H1 (cell line): ENCODE measurements around the gene WDR64. TPM values are rescaled to one million over a fixed set of nuclear protein-coding genes. Genes with fewer than 3 reads are reported as not detected.
A peak's percentile ranks its signal among the peaks of the same experiment; 100 is the strongest.

Experiments
- CTCF ChIA-PET: fragments of 300-600 bp; sonication (Branson Sonifier 250); formaldehyde crosslinking; loops from one replicate; lab custom pipeline; 2021; ENCODE audit not compliant: partially characterized antibody; lab: Charles Lee
- POLR2A ChIA-PET: fragments of 300-600 bp; sonication (Branson Sonifier 250); formaldehyde crosslinking; loops from one replicate; lab custom pipeline; 2021; ENCODE audit warnings: inconsistent platforms; ENCODE audit not compliant: partially characterized antibody; lab: Charles Lee
- DNase-seq, 2 experiments: peaks; one replicate each; pipeline versions ENCODE4 v3.0.0 to v3.0.0-alpha.2; 2010 to 2022; ENCODE audit warnings: low spot score in 2 of 2, low read depth in 1 of 2, mixed read lengths in 1 of 2
- FAIRE-seq: peaks from 2 replicates; lab custom pipeline; 2011; peaks lifted over from hg19 to GRCh38; lab: Jason Lieb, UNC
- H2AFZ ChIP-seq: 2 replicates; pipeline ENCODE4 v1.8.1; 2012; ENCODE audit warnings: low read length, inconsistent platforms
- H2AK5ac ChIP-seq: 2 replicates; pipeline ENCODE4 v1.6.1; 2013; ENCODE audit warnings: low read depth, low read length
- H2BK120ac ChIP-seq: replicated peaks from 2 replicates; pipeline ENCODE3; 2013; ENCODE audit warnings: low read depth, low read length, inconsistent platforms
- H2BK12ac ChIP-seq: 2 replicates; pipeline ENCODE4 v1.6.1; 2013; ENCODE audit warnings: low read depth, low read length
- H2BK15ac ChIP-seq: 2 replicates; pipeline ENCODE4 v1.6.1; 2013; ENCODE audit warnings: low read length
- H2BK20ac ChIP-seq: 2 replicates; pipeline ENCODE4 v1.6.1; 2013; ENCODE audit warnings: low read length
- H2BK5ac ChIP-seq: 2 replicates; pipeline ENCODE4 v1.6.1; 2013; ENCODE audit warnings: low read depth, low read length
- H3K14ac ChIP-seq: 2 replicates; pipeline ENCODE4 v1.6.1; 2013; ENCODE audit warnings: inconsistent platforms; ENCODE audit not compliant: insufficient read length
- H3K18ac ChIP-seq: 2 replicates; pipeline ENCODE4 v1.6.1; 2013; ENCODE audit warnings: low read length; ENCODE audit errors: extremely low read depth
- H3K23ac ChIP-seq: 2 replicates; pipeline ENCODE4 v1.6.1; 2013; ENCODE audit warnings: inconsistent platforms; ENCODE audit not compliant: insufficient read length
- H3K23me2 ChIP-seq: 2 replicates; pipeline ENCODE4 v1.6.1; 2013; ENCODE audit warnings: low read depth, low read length
- H3K27ac ChIP-seq: 2 replicates; pipeline ENCODE4 v1.6.1; 2011; ENCODE audit warnings: low read depth, low read length, inconsistent platforms
- H3K27me3 ChIP-seq, 4 experiments: replicated peaks in 1 of 4; 1 replicate in 1 of 4; 2 replicates in 3 of 4; pipeline versions ENCODE4 v1.6.1 to v1.8.1; 2011 to 2013; ENCODE audit warnings: low read length in 3 of 4, mild to moderate bottlenecking in 3 of 4, inconsistent platforms in 2 of 4, mixed read lengths in 2 of 4, moderate library complexity in 1 of 4; ENCODE audit not compliant: control insufficient read depth in 3 of 4, insufficient read depth in 3 of 4; ENCODE audit errors: extremely low read depth in 1 of 4
- H3K36me3 ChIP-seq, 4 experiments: 2 replicates each; pipeline versions ENCODE4 v1.6.1 to v1.8.1; 2011 to 2013; ENCODE audit warnings: mild to moderate bottlenecking in 4 of 4, low read length in 3 of 4, moderate library complexity in 2 of 4, control low read depth in 1 of 4, inconsistent platforms in 1 of 4; ENCODE audit not compliant: insufficient read depth in 4 of 4, control insufficient read depth in 2 of 4
- H3K4ac ChIP-seq: replicated peaks from 2 replicates; pipeline ENCODE3; 2013; ENCODE audit warnings: low read length, low read depth, mixed read lengths, inconsistent platforms; ENCODE audit not compliant: insufficient read length
- H3K4me1 ChIP-seq, 4 experiments: replicated peaks in 1 of 4; 1 replicate in 1 of 4; 2 replicates in 3 of 4; pipeline versions ENCODE4 v1.6.1 to v1.8.1; 2011 to 2013; ENCODE audit warnings: low read length in 3 of 4, inconsistent platforms in 2 of 4, mixed read lengths in 1 of 4; ENCODE audit not compliant: insufficient read depth in 4 of 4, control insufficient read depth in 3 of 4
- H3K4me2 ChIP-seq, 2 experiments: 2 replicates each; pipeline versions ENCODE4 v1.6.1 to v1.8.1; 2011 to 2013; ENCODE audit warnings: low read depth in 2 of 2, low read length in 2 of 2, control low read depth in 1 of 2, inconsistent platforms in 1 of 2, mild to moderate bottlenecking in 1 of 2; ENCODE audit not compliant: insufficient read depth in 1 of 2
- H3K4me3 ChIP-seq, 4 experiments: fragments of 200-600, 300-600 bp in 1 of 4; sonication (generic), shearing (Covaris generic), sonication (Bioruptor Twin) in 1 of 4; 2 replicates each; pipeline versions ENCODE4 v1.5.1 to v1.8.1; 2011 to 2016; ENCODE audit warnings: low read length in 4 of 4, low read depth in 3 of 4, control low read depth in 2 of 4, inconsistent platforms in 2 of 4, mild to moderate bottlenecking in 2 of 4, mixed read lengths in 1 of 4, moderate library complexity in 1 of 4; ENCODE audit not compliant: insufficient read depth in 2 of 4; ENCODE audit errors: extremely low read depth in 1 of 4
- H3K56ac ChIP-seq: replicated peaks from 2 replicates; pipeline ENCODE3; 2013; ENCODE audit warnings: low read depth, mild to moderate bottlenecking, mixed read lengths, low read length, inconsistent platforms; ENCODE audit not compliant: insufficient read length
- H3K79me1 ChIP-seq: 2 replicates; pipeline ENCODE4 v1.6.1; 2013; ENCODE audit warnings: low read depth, low read length, control low read depth
- H3K79me2 ChIP-seq, 2 experiments: 2 replicates each; pipeline versions ENCODE4 v1.6.1 to v1.8.1; 2012 to 2013; ENCODE audit warnings: low read length in 2 of 2, mild to moderate bottlenecking in 2 of 2, inconsistent platforms in 1 of 2; ENCODE audit not compliant: insufficient read depth in 2 of 2, control insufficient read depth in 1 of 2
- H3K9ac ChIP-seq, 4 experiments: replicated peaks in 1 of 4; 1 replicate in 1 of 4; 2 replicates in 3 of 4; pipeline versions ENCODE4 v1.6.1 to v1.8.1; 2011 to 2013; ENCODE audit warnings: low read depth in 3 of 4, low read length in 3 of 4, control low read depth in 2 of 4, mild to moderate bottlenecking in 2 of 4, moderate library complexity in 2 of 4, inconsistent platforms in 1 of 4; ENCODE audit errors: extremely low read depth in 1 of 4
- H3K9me3 ChIP-seq, 2 experiments: 2 replicates each; pipeline versions ENCODE4 v1.6.1 to v1.8.1; 2012 to 2013; ENCODE audit warnings: mild to moderate bottlenecking in 2 of 2, moderate library complexity in 2 of 2, control low read depth in 1 of 2, inconsistent platforms in 1 of 2, low read depth in 1 of 2, low read length in 1 of 2, mixed read lengths in 1 of 2; ENCODE audit not compliant: insufficient read depth in 2 of 2
- H4K20me1 ChIP-seq, 2 experiments: replicated peaks in 1 of 2; 2 replicates each; pipeline versions ENCODE3 to v1.8.1; 2011 to 2013; ENCODE audit warnings: inconsistent platforms in 2 of 2, low read length in 2 of 2, mild to moderate bottlenecking in 1 of 2; ENCODE audit not compliant: insufficient read depth in 2 of 2, control insufficient read depth in 1 of 2
- H4K5ac ChIP-seq: 2 replicates; pipeline ENCODE4 v1.6.1; 2013; ENCODE audit warnings: low read length, low read depth, mixed read lengths, inconsistent platforms; ENCODE audit not compliant: insufficient read length
- H4K8ac ChIP-seq: 2 replicates; pipeline ENCODE4 v1.8.0; 2013; ENCODE audit warnings: mild to moderate bottlenecking, moderate library complexity, low read length, inconsistent platforms; ENCODE audit not compliant: insufficient read depth; ENCODE audit errors: extremely low read depth
- H4K91ac ChIP-seq: replicated peaks from 2 replicates; pipeline ENCODE3; 2013; ENCODE audit warnings: low read length, mixed read lengths, inconsistent platforms; ENCODE audit not compliant: insufficient read length
- BACH1 ChIP-seq: IDR thresholded peaks from 2 replicates; pipeline ENCODE4 v1.6.1; 2012; ENCODE audit warnings: low read length, improper control_type of control experiment
- CTCF ChIP-seq, 3 experiments: IDR thresholded peaks; 1 replicate in 2 of 3; 2 replicates in 1 of 3; pipeline versions ENCODE4 v1.5.1 to v1.6.1; 2011; ENCODE audit warnings: low read length in 3 of 3, mild to moderate bottlenecking in 3 of 3, inconsistent platforms in 2 of 3, low read depth in 1 of 3, moderate library complexity in 1 of 3; ENCODE audit not compliant: insufficient read depth in 1 of 3; ENCODE audit errors: control extremely low read depth in 1 of 3
- JUN ChIP-seq: IDR thresholded peaks from 2 replicates; pipeline ENCODE4 v1.6.1; 2011; ENCODE audit warnings: low read depth, mild to moderate bottlenecking, improper control_type of control experiment, low read length
- RAD21 ChIP-seq, 2 experiments: IDR thresholded peaks in 1 of 2; conservative IDR thresholded peaks in 1 of 2; 2 replicates each; pipeline ENCODE4 v1.6.1; 2011; ENCODE audit warnings: low read depth in 2 of 2, low read length in 2 of 2, improper control_type of control experiment in 1 of 2, inconsistent platforms in 1 of 2, mild to moderate bottlenecking in 1 of 2, moderate library complexity in 1 of 2
- SIRT6 ChIP-seq: IDR thresholded peaks from one replicate; pipeline ENCODE4 v1.7.1; 2012; ENCODE audit warnings: low read length, inconsistent platforms
- WGBS, 2 experiments: shearing (Covaris generic) in 1 of 2; methylation state at CpG; one replicate each; pipeline versions ENCODE4 v1.1.6 to v1.1.7; 2013 to 2015; ENCODE audit warnings: low lambda C conversion rate in 2 of 2, mixed read lengths in 2 of 2, inconsistent platforms in 1 of 2, low coverage in 1 of 2, missing lambda C conversion rate in 1 of 2; ENCODE audit not compliant: insufficient replicate concordance in 2 of 2, insufficient coverage in 1 of 2, insufficient read length in 1 of 2; ENCODE audit errors: extremely low coverage in 1 of 2, missing lambda C conversion rate in 1 of 2; 5-methylcytosine and 5-hydroxymethylcytosine counted together
- polyA plus RNA-seq, 7 experiments: library from polyadenylated mRNA; depleted of rRNA in 3 of 7; stranded (reverse) in 5 of 7; unstranded in 2 of 7; fragments of >200 nt in 5 of 7; fragments of 200-250 nt in 2 of 7; gene quantifications; 1 replicate in 5 of 7; 2 replicates in 1 of 7; 4 replicates in 1 of 7; pipeline versions ENCODE4 v1.2.1 to v1.2.3, GENCODE V29; 2011 to 2013; ENCODE audit warnings: missing spikeins in 2 of 7, mixed read lengths in 2 of 7
- total RNA-seq: library from RNA; stranded (reverse); fragmentation: NEBNext Ultra II Directional; extraction: Animal tissue kit (Norgen Biotek cat#: 25700); gene quantifications from 2 replicates; pipeline ENCODE4 v1.2.1, GENCODE V29; 2021

The WDR64 gene
- total and polyA plus RNA-seq, 2 of the 8 experiments (the other 6 are each of a cell fraction or from before 2014, with no cell fraction given), result 0.02 TPM; not detected in 1

GRCh38 chr1:241627453-241628259, 24.4 kb upstream of the WDR64 start:
- H3K9me3 ChIP-seq, result no peaks in the 10 kb centered on the region
- no peaks in the 10 kb centered on the region for H3K23me2 ChIP-seq
- peaks cover 2 to 3% of the 10 kb centered on the region in 2 experiments for H4K20me1 ChIP-seq
- no peaks in the 10 kb centered on the region for H3K27me3 ChIP-seq
- H3K79me2 ChIP-seq, result peaks cover 0 to 24% of the 10 kb centered on the region in 2 experiments; a peak in 3 of 4 replicates
- H3K4me2 ChIP-seq, result no peak overlapping the region
- no peak overlapping the region for H3K56ac ChIP-seq
- no peak overlapping the region for H3K4me3 ChIP-seq
- no peaks in the 10 kb centered on the region for H3K79me1 ChIP-seq
- H4K5ac ChIP-seq, result no peak overlapping the region
- no peak for FAIRE-seq
- TF ChIP-seq SIRT6 (no peak), JUN (no peak), RAD21 (IDR thresholded peaks at IDR 0.05 in 1 of 2, conservative IDR thresholded peaks at IDR 0.05 in 1 of 2; ENCODE audit: low read depth in 2 of 2, low read length in 2 of 2) (peak in 1 of 2 experiments; percentile 34; a peak in 2 of 4 replicates), BACH1 (no peak), CTCF (IDR thresholded peaks at IDR 0.05; ENCODE audit: control extremely low read depth in 1 of 3, insufficient read depth in 1 of 3, low read depth in 1 of 3, low read length in 3 of 3) (peak in 2 of 3 experiments; percentile 35 to 41; a peak in 2 of 4 replicates)
- TF ChIP-seq, all 59 proteins: peak for 2
- no peak overlapping the region for H4K8ac ChIP-seq
- WGBS, 2 experiments, result 72% methylated on average over 8 of the region's 9 CpGs; no CpG with 5 or more reads in 1 of the 2 experiments
- no peak overlapping the region for H2BK5ac ChIP-seq
- POLR2A ChIA-PET, result no interaction called here
- no peak overlapping the region for H3K27ac ChIP-seq
- H4K91ac ChIP-seq, result no peak overlapping the region
- no peak overlapping the region for H3K18ac ChIP-seq
- H3K36me3 ChIP-seq, result peaks cover 0 to 10% (median 0%) of the 10 kb centered on the region in 4 experiments; a peak in 2 of 8 replicates
- H2BK15ac ChIP-seq, result no peak overlapping the region
- no peak for DNase-seq
- no peak overlapping the region for H3K23ac ChIP-seq
- no peak overlapping the region for H3K9ac ChIP-seq
- no peak overlapping the region for H2BK12ac ChIP-seq
- no peak overlapping the region for H3K4ac ChIP-seq
- no peak overlapping the region for H3K14ac ChIP-seq
- H2AFZ ChIP-seq, result no peak overlapping the region
- no peak overlapping the region for H2BK120ac ChIP-seq
- CTCF ChIA-PET, result interaction anchor here (1.0 to 1.5 kb wide), 6 partner anchors 10 to 217 kb away, joined by 3 to 8 read pairs (median 3); no protein-coding TSS in a partner anchor
- no peak overlapping the region for H2BK20ac ChIP-seq
- peaks cover 0 to 3% (median 0%) of the 10 kb centered on the region in 4 experiments; a peak in 3 of 7 replicates for H3K4me1 ChIP-seq
- no peak overlapping the region for H2AK5ac ChIP-seq
